ENCODE measurements around the gene EGLN1.

Gene EGLN1

DNA sequence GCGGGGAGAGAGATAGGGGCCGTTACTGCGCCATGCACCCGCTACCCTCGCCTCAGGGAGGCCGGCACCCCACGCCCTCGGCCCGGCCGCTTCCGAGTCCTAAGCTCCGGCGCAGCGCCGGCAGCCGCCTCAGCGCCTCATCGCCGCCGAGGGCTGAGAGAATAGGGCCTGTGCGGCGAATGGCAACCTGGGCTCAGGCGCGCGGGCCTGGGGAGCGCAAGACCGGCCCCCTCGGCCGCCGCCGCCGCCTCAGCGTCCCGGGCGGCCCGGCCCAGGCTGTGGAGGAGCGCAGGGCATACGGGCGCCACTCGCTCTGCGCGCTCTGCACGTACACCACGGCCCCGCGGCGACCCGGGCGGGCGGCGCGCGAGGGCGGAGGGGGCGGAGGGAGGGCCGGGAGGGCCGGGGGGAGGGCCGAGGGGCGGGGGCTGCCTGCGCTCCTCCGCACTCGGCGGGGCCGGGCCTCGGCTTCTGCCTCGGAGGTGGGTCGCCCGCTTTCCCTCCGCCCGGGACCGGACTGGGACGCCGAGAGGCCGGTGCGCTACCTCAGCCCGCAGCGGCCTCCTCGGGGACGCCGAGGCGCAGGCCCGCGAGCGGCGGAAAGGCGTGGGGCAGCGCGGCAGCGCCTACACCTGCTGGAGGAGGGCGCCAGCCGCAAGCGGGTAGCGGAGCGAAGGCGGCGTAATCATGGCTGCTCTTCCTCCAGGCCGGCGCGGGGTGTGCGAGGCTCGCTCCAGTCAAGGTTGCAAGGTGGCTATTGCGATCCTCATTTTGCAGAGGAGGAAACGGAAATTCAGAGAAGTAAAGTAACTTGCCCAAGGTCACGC, at the start of gene EGLN1 (continued):
- TF ChIP-seq ZXDB (tag by site-specific recombination; IDR thresholded peaks at IDR 0.05) (peak; percentile 94), MYNN (tag by site-specific recombination; IDR thresholded peaks at IDR 0.05; ENCODE audit: borderline replicate concordance) (0 out of 2 replicates have a peak, but pooled peaks have one; percentile 38), ZNF600 (tag by site-specific recombination; IDR thresholded peaks at IDR 0.05) (peak; percentile 98), TRIM28 (IDR thresholded peaks at IDR 0.05; ENCODE audit: borderline replicate concordance, low read length) (peak; percentile 91; the same call in 1 of the 2 replicates), ZNF549 (tag by site-specific recombination; IDR thresholded peaks at IDR 0.05) (0 out of 2 replicates have a peak, but pooled peaks have one; percentile 54), ZNF140 (tag by site-specific recombination; IDR thresholded peaks at IDR 0.05) (no peak), ZNF2 (tag by site-specific recombination; IDR thresholded peaks at IDR 0.05) (peak; percentile 97), ZNF202 (tag by site-specific recombination; IDR thresholded peaks at IDR 0.05; ENCODE audit: borderline replicate concordance) (no peak), ZNF302 (tag by site-specific recombination; IDR thresholded peaks at IDR 0.05; ENCODE audit: low read depth) (no peak), ZFP3 (tag by site-specific recombination; IDR thresholded peaks at IDR 0.05; ENCODE audit: low read depth) (no peak), ZNF561 (tag by site-specific recombination; IDR thresholded peaks at IDR 0.05; ENCODE audit: borderline replicate concordance) (peak; percentile 96), MZF1 (tag by site-specific recombination; IDR thresholded peaks at IDR 0.05; ENCODE audit: borderline replicate concordance) (peak; percentile 53; the same call in 1 of the 2 replicates), ZNF239 (tag by site-specific recombination; IDR thresholded peaks at IDR 0.05) (peak; percentile 70; the same call in 1 of the 2 replicates), ZFHX2 (tag by site-specific recombination; conservative IDR thresholded peaks at IDR 0.05) (peak; percentile 97), ZNF416 (tag by site-specific recombination; IDR thresholded peaks at IDR 0.05) (no peak), KLF16 (tag by site-specific recombination; IDR thresholded peaks at IDR 0.05) (peak; percentile 91), ZNF10 (tag by site-specific recombination; IDR thresholded peaks at IDR 0.05) (peak; percentile 78), HOXD13 (CRISPR knock-in tag; IDR thresholded peaks at IDR 0.05; ENCODE audit: borderline replicate concordance) (no peak), ZNF394 (tag by site-specific recombination; IDR thresholded peaks at IDR 0.05; ENCODE audit: borderline replicate concordance) (peak; percentile 81; the same call in 1 of the 2 replicates), ZNF324 (tag by site-specific recombination; IDR thresholded peaks at IDR 0.05) (peak; percentile 80), ZBTB21 (tag by site-specific recombination; IDR thresholded peaks at IDR 0.05) (no peak), SCRT2 (tag by site-specific recombination; IDR thresholded peaks at IDR 0.05) (peak; percentile 85), ZBTB1 (tag by site-specific recombination; IDR thresholded peaks at IDR 0.05) (peak; percentile 34; the same call in 1 of the 2 replicates), ZNF837 (tag by site-specific recombination; IDR thresholded peaks at IDR 0.05) (0 out of 2 replicates have a peak, but pooled peaks have one; percentile 44)
- TF ChIP-seq, protein P1, sequence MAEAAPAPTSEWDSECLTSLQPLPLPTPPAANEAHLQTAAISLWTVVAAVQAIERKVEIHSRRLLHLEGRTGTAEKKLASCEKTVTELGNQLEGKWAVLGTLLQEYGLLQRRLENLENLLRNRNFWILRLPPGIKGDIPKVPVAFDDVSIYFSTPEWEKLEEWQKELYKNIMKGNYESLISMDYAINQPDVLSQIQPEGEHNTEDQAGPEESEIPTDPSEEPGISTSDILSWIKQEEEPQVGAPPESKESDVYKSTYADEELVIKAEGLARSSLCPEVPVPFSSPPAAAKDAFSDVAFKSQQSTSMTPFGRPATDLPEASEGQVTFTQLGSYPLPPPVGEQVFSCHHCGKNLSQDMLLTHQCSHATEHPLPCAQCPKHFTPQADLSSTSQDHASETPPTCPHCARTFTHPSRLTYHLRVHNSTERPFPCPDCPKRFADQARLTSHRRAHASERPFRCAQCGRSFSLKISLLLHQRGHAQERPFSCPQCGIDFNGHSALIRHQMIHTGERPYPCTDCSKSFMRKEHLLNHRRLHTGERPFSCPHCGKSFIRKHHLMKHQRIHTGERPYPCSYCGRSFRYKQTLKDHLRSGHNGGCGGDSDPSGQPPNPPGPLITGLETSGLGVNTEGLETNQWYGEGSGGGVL (tag by site-specific recombination; IDR thresholded peaks at IDR 0.05), result peak; percentile 70
- TF ChIP-seq, protein P2, sequence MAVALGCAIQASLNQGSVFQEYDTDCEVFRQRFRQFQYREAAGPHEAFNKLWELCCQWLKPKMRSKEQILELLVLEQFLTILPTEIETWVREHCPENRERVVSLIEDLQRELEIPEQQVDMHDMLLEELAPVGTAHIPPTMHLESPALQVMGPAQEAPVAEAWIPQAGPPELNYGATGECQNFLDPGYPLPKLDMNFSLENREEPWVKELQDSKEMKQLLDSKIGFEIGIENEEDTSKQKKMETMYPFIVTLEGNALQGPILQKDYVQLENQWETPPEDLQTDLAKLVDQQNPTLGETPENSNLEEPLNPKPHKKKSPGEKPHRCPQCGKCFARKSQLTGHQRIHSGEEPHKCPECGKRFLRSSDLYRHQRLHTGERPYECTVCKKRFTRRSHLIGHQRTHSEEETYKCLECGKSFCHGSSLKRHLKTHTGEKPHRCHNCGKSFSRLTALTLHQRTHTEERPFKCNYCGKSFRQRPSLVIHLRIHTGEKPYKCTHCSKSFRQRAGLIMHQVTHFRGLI (tag by site-specific recombination; IDR thresholded peaks at IDR 0.05), result peak; percentile 50; the same call in 1 of the 2 replicates
- TF ChIP-seq, protein P3, sequence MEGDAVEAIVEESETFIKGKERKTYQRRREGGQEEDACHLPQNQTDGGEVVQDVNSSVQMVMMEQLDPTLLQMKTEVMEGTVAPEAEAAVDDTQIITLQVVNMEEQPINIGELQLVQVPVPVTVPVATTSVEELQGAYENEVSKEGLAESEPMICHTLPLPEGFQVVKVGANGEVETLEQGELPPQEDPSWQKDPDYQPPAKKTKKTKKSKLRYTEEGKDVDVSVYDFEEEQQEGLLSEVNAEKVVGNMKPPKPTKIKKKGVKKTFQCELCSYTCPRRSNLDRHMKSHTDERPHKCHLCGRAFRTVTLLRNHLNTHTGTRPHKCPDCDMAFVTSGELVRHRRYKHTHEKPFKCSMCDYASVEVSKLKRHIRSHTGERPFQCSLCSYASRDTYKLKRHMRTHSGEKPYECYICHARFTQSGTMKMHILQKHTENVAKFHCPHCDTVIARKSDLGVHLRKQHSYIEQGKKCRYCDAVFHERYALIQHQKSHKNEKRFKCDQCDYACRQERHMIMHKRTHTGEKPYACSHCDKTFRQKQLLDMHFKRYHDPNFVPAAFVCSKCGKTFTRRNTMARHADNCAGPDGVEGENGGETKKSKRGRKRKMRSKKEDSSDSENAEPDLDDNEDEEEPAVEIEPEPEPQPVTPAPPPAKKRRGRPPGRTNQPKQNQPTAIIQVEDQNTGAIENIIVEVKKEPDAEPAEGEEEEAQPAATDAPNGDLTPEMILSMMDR (tag by site-specific recombination; IDR thresholded peaks at IDR 0.05), result peak; percentile 99
- TF ChIP-seq, protein P4, sequence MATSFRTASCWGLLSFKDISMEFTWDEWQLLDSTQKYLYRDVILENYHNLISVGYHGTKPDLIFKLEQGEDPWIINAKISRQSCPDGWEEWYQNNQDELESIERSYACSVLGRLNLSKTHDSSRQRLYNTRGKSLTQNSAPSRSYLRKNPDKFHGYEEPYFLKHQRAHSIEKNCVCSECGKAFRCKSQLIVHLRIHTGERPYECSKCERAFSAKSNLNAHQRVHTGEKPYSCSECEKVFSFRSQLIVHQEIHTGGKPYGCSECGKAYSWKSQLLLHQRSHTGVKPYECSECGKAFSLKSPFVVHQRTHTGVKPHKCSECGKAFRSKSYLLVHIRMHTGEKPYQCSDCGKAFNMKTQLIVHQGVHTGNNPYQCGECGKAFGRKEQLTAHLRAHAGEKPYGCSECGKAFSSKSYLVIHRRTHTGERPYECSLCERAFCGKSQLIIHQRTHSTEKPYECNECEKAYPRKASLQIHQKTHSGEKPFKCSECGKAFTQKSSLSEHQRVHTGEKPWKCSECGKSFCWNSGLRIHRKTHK (tag by site-specific recombination; IDR thresholded peaks at IDR 0.05), result no peak
- TF ChIP-seq, protein P5, sequence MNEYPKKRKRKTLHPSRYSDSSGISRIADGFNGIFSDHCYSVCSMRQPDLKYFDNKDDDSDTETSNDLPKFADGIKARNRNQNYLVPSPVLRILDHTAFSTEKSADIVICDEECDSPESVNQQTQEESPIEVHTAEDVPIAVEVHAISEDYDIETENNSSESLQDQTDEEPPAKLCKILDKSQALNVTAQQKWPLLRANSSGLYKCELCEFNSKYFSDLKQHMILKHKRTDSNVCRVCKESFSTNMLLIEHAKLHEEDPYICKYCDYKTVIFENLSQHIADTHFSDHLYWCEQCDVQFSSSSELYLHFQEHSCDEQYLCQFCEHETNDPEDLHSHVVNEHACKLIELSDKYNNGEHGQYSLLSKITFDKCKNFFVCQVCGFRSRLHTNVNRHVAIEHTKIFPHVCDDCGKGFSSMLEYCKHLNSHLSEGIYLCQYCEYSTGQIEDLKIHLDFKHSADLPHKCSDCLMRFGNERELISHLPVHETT (tag by site-specific recombination; IDR thresholded peaks at IDR 0.05), result no peak
